Stimulated activated naive CD8-positive, alpha-beta T cell treated with anti-CD3 and anti-CD28 coated beads, Interleukin-15, amount 100 ng/mL, for 72 hours (primary cell): ENCODE results near the gene EIF3C.
"Not testable (repeated sequence)": the region's sequence is repeated elsewhere in the genome, so short reads cannot be mapped to it uniquely, and the experiment has no call there.

Source experiments
- ATAC-seq: fragments of 150-1000 bp; cut with Tn5 transposase; 2 replicates; pipeline ENCODE4 v1.10.0; 2021; ENCODE audit warnings: mild to moderate bottlenecking, moderate library complexity
- DNase-seq, 2 donors: peaks; one replicate each; pipeline ENCODE4 v3.0.0; 2021 to 2022
- H3K27ac Mint-ChIP-seq, 2 donors: one replicate each; pipeline ENCODE4 v1.8.0; 2022; ENCODE audit warnings: mild to moderate bottlenecking in 2 of 2, mixed read lengths in 2 of 2, moderate library complexity in 2 of 2
- H3K27me3 Mint-ChIP-seq: one replicate; pipeline ENCODE4 v1.8.0; 2022; ENCODE audit warnings: mixed read lengths
- H3K4me1 Mint-ChIP-seq: one replicate; pipeline ENCODE4 v1.8.0; 2022; ENCODE audit warnings: mild to moderate bottlenecking, mixed read lengths
- H3K4me3 Mint-ChIP-seq, 2 donors: one replicate each; pipeline ENCODE4 v1.8.0; 2022; ENCODE audit warnings: mild to moderate bottlenecking in 2 of 2, mixed read lengths in 2 of 2, moderate library complexity in 1 of 2
- H3K9me3 Mint-ChIP-seq, 2 donors: one replicate each; pipeline ENCODE4 v1.8.0; 2022; ENCODE audit warnings: mixed read lengths in 2 of 2

The EIF3C gene, protein sequence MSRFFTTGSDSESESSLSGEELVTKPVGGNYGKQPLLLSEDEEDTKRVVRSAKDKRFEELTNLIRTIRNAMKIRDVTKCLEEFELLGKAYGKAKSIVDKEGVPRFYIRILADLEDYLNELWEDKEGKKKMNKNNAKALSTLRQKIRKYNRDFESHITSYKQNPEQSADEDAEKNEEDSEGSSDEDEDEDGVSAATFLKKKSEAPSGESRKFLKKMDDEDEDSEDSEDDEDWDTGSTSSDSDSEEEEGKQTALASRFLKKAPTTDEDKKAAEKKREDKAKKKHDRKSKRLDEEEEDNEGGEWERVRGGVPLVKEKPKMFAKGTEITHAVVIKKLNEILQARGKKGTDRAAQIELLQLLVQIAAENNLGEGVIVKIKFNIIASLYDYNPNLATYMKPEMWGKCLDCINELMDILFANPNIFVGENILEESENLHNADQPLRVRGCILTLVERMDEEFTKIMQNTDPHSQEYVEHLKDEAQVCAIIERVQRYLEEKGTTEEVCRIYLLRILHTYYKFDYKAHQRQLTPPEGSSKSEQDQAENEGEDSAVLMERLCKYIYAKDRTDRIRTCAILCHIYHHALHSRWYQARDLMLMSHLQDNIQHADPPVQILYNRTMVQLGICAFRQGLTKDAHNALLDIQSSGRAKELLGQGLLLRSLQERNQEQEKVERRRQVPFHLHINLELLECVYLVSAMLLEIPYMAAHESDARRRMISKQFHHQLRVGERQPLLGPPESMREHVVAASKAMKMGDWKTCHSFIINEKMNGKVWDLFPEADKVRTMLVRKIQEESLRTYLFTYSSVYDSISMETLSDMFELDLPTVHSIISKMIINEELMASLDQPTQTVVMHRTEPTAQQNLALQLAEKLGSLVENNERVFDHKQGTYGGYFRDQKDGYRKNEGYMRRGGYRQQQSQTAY

DNA sequence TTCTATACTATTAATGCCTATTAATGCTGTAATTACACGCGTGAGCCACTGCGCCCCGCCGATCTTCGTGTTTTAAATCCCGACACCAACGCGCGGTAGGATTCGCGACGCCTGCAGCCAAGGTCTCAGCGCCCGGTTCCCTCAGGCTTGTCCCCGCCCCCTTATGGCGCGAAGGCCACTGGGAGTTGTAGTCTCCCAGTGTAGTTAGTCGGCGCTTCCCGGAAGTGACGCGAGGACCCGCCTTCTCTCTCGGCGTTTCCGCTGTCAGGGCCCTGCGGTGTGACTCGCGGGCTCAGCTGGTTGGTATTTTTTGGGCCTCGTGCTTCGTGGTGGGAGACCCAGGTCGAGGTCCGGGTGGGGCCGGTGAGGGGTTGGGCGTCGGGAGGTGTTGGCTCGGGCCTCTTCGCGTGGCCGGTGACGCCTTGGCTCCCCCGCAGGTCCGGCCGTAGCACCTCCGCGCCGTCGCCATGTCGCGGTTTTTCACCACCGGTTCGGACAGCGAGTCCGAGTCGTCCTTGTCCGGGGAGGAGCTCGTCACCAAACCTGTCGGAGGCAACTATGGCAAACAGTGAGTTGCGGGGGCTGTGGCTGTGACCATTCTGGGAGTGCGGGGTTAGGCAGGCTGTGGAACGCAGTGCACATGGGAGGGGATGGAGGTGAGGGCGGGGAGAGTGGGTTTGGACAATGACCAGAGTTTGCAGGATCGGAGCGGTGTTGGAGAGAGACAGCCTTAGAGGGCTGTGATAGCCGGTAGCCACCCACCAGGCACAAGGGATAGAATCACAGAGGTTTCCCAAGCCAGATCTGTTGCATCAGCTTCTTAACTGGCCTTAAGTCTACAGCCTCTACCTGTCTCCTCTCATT lies at the start of gene EIF3C:
Gene EIF3C (plus strand): TSS at position 245 of the 864 bp plus-strand sequence. CDS start 223 bp downstream, at position 468.
- H3K4me1 Mint-ChIP-seq, H3K27me3 Mint-ChIP-seq, DNase-seq, H3K9me3 Mint-ChIP-seq: not testable (repeated sequence)
- Mint-ChIP-seq H3K4me3 (peak within 1 kb of the TSS in 1 of 2 donors; percentile 56), H3K27ac (peak within 1 kb of the TSS in 1 of 2 donors; percentile 34)
- peak; percentile 100 for ATAC-seq

GRCh38 chr16:28666264-28666663 lies 45.0 kb upstream of the EIF3C start:
- H3K4me1 Mint-ChIP-seq, DNase-seq, H3K9me3 Mint-ChIP-seq, H3K4me3 Mint-ChIP-seq, H3K27ac Mint-ChIP-seq, ATAC-seq, H3K27me3 Mint-ChIP-seq: not testable (repeated sequence)

DNA sequence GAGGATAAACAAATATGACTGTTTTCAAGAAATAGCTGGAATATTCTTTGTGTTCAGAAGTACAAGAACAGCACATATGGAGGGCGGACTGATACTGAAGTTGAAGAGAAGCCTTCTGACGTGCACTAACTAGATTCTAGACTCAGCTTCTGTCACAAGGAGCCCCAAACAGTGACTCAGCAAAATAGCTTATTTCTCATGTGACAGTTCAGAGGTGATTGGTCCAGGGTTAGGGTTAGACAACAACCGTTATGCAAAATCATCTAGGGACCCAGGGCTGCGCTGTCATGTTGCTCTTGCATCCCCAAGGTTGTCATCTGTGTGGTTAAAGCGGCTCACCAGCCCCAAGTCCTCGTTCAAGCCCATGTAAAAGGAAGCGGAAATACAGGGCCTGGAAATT lies 43.8 kb upstream of the EIF3C start:
- not testable (repeated sequence) for H3K27me3 Mint-ChIP-seq, H3K4me1 Mint-ChIP-seq, ATAC-seq, H3K4me3 Mint-ChIP-seq, DNase-seq, H3K27ac Mint-ChIP-seq, H3K9me3 Mint-ChIP-seq

- DNase-seq, ATAC-seq, H3K27me3 Mint-ChIP-seq, H3K27ac Mint-ChIP-seq, H3K4me3 Mint-ChIP-seq, H3K9me3 Mint-ChIP-seq, H3K4me1 Mint-ChIP-seq: not testable (repeated sequence)
These were observed 43.1 kb upstream of the EIF3C start for GRCh38 chr16:28668199-28668598.

- H3K9me3 Mint-ChIP-seq, H3K27ac Mint-ChIP-seq, H3K27me3 Mint-ChIP-seq, H3K4me1 Mint-ChIP-seq, DNase-seq: not testable (repeated sequence)
- ATAC-seq: peak; percentile 98
- H3K4me3 Mint-ChIP-seq: peak overlapping the region; percentile 24 to 84
These were observed 22.8 kb upstream of the EIF3C start for GRCh38 chr16:28688327-28688952.

- not testable (repeated sequence) for H3K4me1 Mint-ChIP-seq
These were observed 21.8 kb upstream of the EIF3C start for GRCh38 chr16:28689425-28689824.

GRCh38 chr16:28691722-28692121 lies 19.5 kb upstream of the EIF3C start:
- H3K4me1 Mint-ChIP-seq, H3K27ac Mint-ChIP-seq, H3K4me3 Mint-ChIP-seq, H3K27me3 Mint-ChIP-seq, ATAC-seq, DNase-seq, H3K9me3 Mint-ChIP-seq: not testable (repeated sequence)

More at GRCh38 chr16:28689425-28689824, 21.8 kb upstream of the EIF3C start:
- not testable (repeated sequence) for ATAC-seq, H3K27ac Mint-ChIP-seq, DNase-seq, H3K4me3 Mint-ChIP-seq, H3K27me3 Mint-ChIP-seq, H3K9me3 Mint-ChIP-seq

DNA sequence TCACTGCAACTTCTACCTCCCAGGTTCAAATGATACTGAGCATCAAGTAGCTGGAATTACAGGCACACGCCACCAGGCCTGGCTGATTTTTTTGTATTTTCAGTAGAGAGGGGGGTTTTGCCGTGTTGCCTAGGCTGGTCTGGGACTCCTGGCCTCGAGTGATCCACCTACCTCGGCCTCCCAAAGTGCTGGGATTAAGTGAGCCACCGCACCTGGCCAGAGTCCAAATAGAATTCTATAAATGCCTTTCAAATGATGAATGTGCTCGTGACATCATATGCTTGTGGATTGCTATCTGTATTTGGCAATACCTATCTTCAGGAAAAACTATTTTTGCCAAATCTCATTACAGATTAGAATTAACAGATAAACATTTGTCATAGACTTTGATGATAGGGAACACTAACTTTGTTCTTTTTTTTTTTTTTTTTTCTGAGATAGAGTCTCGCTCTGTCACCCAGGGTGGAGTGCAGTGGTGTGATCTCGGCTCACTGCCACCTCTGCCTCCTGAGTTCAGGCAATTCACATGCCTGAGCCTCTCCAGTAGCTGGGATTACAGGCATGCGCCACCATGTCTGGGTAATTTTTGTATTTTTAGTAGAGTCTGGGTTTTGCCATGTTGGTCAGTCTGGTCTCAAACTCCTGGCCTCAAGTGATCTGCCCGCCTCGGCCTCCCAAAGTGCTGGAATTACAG lies 17.9 kb upstream of the EIF3C start:
- not testable (repeated sequence) for H3K4me3 Mint-ChIP-seq, H3K9me3 Mint-ChIP-seq, ATAC-seq, H3K4me1 Mint-ChIP-seq, H3K27me3 Mint-ChIP-seq, H3K27ac Mint-ChIP-seq, DNase-seq

GRCh38 chr16:28699792-28700191 lies 11.5 kb upstream of the EIF3C start:
- not testable (repeated sequence) for H3K27ac Mint-ChIP-seq, H3K9me3 Mint-ChIP-seq, H3K27me3 Mint-ChIP-seq, H3K4me3 Mint-ChIP-seq, ATAC-seq, H3K4me1 Mint-ChIP-seq, DNase-seq

- not testable (repeated sequence) for H3K9me3 Mint-ChIP-seq, H3K27me3 Mint-ChIP-seq, ATAC-seq, DNase-seq, H3K27ac Mint-ChIP-seq, H3K4me3 Mint-ChIP-seq, H3K4me1 Mint-ChIP-seq
These were observed 10.9 kb upstream of the EIF3C start for GRCh38 chr16:28700349-28700748.

DNA sequence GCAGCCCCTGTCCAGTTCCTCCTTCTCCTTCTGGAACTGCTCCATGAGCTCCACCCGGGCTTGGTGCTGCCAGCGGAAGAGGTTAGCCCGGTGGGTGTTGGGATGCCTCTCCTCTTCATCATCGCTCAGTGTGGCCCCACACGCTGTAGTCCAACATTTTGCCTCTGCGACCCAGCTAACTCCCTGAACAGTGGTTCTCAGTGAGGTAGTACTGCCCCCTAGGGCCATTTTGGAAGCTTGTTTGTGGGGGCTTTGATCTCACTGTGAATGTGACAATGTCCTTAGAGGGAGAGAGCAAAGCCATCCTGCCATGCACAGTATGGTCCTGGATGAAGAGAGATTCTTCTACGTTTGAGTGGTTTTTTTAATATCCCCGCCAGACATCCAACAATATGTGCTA lies 9.9 kb upstream of the EIF3C start:
- not testable (repeated sequence) for DNase-seq, H3K4me3 Mint-ChIP-seq

GRCh38 chr16:28704246-28704645 lies 7.0 kb upstream of the EIF3C start:
- not testable (repeated sequence) for H3K27me3 Mint-ChIP-seq, H3K4me1 Mint-ChIP-seq, H3K4me3 Mint-ChIP-seq, DNase-seq, H3K27ac Mint-ChIP-seq, ATAC-seq, H3K9me3 Mint-ChIP-seq

More for the DNA sequence above, 9.9 kb upstream of the EIF3C start:
- not testable (repeated sequence) for ATAC-seq, H3K9me3 Mint-ChIP-seq, H3K27ac Mint-ChIP-seq, H3K4me1 Mint-ChIP-seq, H3K27me3 Mint-ChIP-seq

DNA sequence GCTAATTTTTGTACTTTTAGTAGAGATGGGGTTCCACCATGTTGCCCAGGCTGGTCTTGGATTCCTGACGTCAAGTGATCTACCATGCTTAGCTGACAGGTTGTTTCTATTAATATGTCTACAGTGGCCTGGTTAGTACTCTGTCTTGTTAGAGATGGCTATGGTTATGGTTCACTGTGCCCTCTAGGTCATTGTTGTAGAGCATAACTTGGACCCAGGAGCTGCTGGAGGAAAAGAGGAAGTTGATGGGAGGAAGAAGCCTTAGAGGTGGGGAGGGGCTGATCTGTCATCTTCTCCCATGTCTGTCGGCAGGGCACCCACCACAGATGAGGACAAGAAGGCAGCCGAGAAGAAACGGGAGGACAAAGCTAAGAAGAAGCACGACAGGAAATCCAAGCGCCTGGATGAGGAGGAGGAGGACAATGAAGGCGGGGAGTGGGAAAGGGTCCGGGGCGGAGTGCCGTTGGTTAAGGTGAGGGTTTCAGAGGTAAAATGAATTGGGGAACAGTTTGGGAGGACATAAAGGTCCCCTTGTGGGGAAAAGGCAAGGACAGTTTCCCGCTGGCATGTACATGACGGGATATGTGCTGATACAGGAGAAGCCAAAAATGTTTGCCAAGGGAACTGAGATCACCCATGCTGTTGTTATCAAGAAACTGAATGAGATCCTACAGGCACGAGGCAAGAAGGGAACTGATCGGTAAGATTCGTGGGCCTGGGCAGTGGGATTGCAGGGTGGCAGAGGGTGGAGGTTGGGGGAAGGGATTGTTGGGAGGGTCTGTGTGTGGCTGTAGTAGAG lies 11.8 kb downstream of the EIF3C start:
- H3K27ac Mint-ChIP-seq, H3K27me3 Mint-ChIP-seq, DNase-seq, ATAC-seq, H3K9me3 Mint-ChIP-seq, H3K4me3 Mint-ChIP-seq, H3K4me1 Mint-ChIP-seq: not testable (repeated sequence)

- H3K27me3 Mint-ChIP-seq, H3K4me1 Mint-ChIP-seq, H3K27ac Mint-ChIP-seq, DNase-seq, H3K4me3 Mint-ChIP-seq, ATAC-seq, H3K9me3 Mint-ChIP-seq: not testable (repeated sequence)
These were observed 20.0 kb downstream of the EIF3C start for GRCh38 chr16:28731253-28731652.
